Forelimb muscle (tissue), 1 donor: ENCODE results near the gene MTA1. TPM values are rescaled to one million over a fixed set of nuclear protein-coding genes. Genes with fewer than 3 reads are reported as not detected.

Experiments
- DNase-seq: peaks from one replicate; pipeline ENCODE4 v3.0.0-alpha.2; 2013; ENCODE audit warnings: low read depth
- polyA plus RNA-seq: library from polyadenylated mRNA; unstranded; fragments of 120-200 nt; gene quantifications from one replicate; pipeline ENCODE4 v1.2.1, GENCODE V29; 2013; ENCODE audit not compliant: insufficient read length

Gene MTA1
- polyA plus RNA-seq, 1 donor: 80.3 TPM

- DNase-seq: no peak
Observed at GRCh38 chr14:105386581-105387529, 32.8 kb upstream of the MTA1 start.

GRCh38 chr14:105387530-105387922 is 32.1 kb upstream of the MTA1 start:
- no peak for DNase-seq

- DNase-seq: no peak
Observed at GRCh38 chr14:105388110-105388951, 31.3 kb upstream of the MTA1 start.

GRCh38 chr14:105388976-105389375 is 30.7 kb upstream of the MTA1 start:
- DNase-seq: no peak

GRCh38 chr14:105389534-105389933 is 30.1 kb upstream of the MTA1 start:
- no peak for DNase-seq

- DNase-seq: no peak
Observed at GRCh38 chr14:105389976-105390848, 29.4 kb upstream of the MTA1 start.

GRCh38 chr14:105390849-105391500 is 28.7 kb upstream of the MTA1 start:
- no peak for DNase-seq

GRCh38 chr14:105391541-105391940 is 28.1 kb upstream of the MTA1 start:
- DNase-seq: no peak

GRCh38 chr14:105392131-105393090 is 27.2 kb upstream of the MTA1 start:
- DNase-seq: no peak

GRCh38 chr14:105393151-105393550 is 26.5 kb upstream of the MTA1 start:
- DNase-seq: no peak

- no peak for DNase-seq
Observed at GRCh38 chr14:105394714-105395537, 24.7 kb upstream of the MTA1 start.

GRCh38 chr14:105395538-105395854 is 24.1 kb upstream of the MTA1 start:
- no peak for DNase-seq

- DNase-seq: no peak
Observed at GRCh38 chr14:105397350-105397931, 22.2 kb upstream of the MTA1 start.

GRCh38 chr14:105398044-105398725 is 21.4 kb upstream of the MTA1 start, which contains the start of gene TEX22:
Gene TEX22, plus strand, starts transcription at chr14:105398538. Its CDS starts 803 bp downstream, at chr14:105399341.
- no peak for DNase-seq

GRCh38 chr14:105398726-105399465 is 20.7 kb upstream of the MTA1 start:
- no peak for DNase-seq

GRCh38 chr14:105399466-105399775 is 20.2 kb upstream of the MTA1 start:
- DNase-seq: no peak

- no peak for DNase-seq
Observed at GRCh38 chr14:105400016-105400415, 19.6 kb upstream of the MTA1 start.

- DNase-seq: no peak
Observed at GRCh38 chr14:105401699-105402098, 17.9 kb upstream of the MTA1 start.
